ENCODE data around the gene NANOS1.

Gene NANOS1

GRCh38 chr10:119061926-119062325 is 32.4 kb downstream of the NANOS1 start:
- no peak for DNase-seq

- DNase-seq, result no peak
Measured at GRCh38 chr10:119070395-119071165, 41.1 kb downstream of the NANOS1 start.

DNA sequence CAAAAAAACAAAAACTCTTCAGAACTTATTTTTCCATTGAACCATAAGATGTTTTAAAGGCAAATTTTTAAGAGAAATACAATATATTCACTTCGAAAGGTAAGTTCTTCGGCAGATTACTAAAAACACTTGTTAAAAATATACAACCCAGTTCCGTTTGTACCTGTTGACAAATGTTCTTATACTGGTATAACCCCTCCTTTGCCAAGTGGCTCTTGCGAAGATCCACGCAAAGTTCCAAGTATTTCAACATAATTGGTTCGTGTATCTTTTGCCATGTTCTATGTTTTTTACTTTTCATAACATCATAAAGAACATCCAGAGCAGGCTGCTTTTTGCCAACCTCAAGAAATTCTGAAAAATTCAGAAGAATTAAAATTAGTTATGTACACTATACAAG is 44.1 kb downstream of the NANOS1 start:
- DNase-seq, result no peak

GRCh38 chr10:119078422-119079179 is 49.1 kb downstream of the NANOS1 start:
- no peak for DNase-seq

DNA sequence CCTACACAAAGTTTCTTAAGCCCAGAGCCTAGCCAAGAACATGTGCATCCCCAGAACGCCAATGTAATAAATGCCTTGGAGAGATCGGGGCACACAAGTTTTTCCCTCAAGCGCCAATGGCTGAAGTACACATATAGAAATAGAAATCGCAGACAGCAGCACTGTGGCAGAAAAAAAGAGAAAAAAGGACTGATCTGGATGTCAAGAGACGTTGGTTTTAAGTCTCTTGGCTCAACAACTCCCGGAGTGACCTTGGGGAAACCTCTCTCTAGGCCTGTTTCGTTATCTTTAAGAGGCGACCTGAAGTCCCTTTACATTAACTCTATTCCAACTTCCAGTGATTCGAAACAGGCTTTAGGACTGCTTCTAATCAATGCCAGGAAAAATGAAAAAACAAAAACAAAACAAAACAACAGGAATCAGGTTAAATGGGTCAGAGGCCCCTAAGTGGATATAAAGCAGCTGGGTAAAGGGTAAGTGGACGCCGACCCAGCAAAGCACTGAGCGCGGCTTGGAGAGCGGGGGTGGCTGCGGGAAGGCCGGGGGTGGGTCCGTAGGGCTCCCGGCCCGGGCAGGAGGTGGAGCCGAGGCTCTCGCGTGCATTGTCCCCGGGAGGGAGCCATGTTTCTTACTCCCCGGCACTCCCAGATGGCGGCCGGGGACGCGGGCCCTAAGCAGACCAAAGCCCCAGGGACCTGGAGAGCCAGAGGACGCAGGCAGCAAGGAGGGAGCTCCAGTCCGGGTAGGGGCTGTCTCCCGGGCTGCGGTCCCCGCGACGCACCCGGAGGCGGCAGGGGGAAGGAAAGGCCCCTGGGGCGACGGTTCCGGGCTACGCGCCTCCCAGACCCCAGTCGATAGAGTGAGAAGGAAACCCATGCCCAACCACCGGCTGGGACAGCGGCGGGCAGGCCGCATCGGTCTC is 50.3 kb downstream of the NANOS1 start:
- DNase-seq, result peak; percentile 56

GRCh38 chr10:119080521-119081259 is 51.2 kb downstream of the NANOS1 start, which contains the start of gene EIF3A:
Gene EIF3A (minus strand): TSS chr10:119080817. CDS start chr10:119080676, 141 bp downstream.
- peak; percentile 83 for DNase-seq

All from activated T-cell treated with anti-CD3 and anti-CD28 coated beads for 4 hours (primary cell).